ENCODE data around the gene NEK6.
"Not testable (repeated sequence)": the region's sequence is repeated elsewhere in the genome, so short reads cannot be mapped to it uniquely, and the experiment has no call there.

The NEK6 gene

DNA sequence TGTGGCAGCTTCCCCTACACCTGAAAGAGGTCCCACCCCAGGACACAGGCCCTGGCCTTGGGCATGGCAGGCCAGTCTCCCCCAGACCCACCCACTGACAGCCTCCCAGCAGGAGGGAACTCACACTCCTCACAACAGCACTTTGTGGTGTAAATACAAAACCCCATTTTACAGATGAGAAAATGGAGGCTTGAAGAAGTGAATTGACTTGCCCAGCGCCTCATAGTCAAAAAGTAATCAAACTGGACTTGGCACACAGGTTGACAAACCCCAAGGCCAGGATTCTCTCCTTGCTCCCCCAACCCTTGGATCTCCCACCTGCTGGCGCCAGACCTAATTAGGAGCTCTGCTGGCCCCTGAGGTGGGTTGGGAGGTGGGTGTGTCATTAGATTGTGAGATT, 29.2 kb upstream of the NEK6 start:
- Histone ChIP-seq H3K27me3 (peaks cover 0 to 8% of the 10 kb centered on the region in 2 donors), H3K9me3 (no peaks in the 10 kb centered on the region), H3K4me3 (no peak overlapping the region), H3K36me3 (no peaks in the 10 kb centered on the region), H3K4me1 (no peaks in the 10 kb centered on the region), H3K27ac (no peak overlapping the region)
- TF ChIP-seq, protein P1, sequence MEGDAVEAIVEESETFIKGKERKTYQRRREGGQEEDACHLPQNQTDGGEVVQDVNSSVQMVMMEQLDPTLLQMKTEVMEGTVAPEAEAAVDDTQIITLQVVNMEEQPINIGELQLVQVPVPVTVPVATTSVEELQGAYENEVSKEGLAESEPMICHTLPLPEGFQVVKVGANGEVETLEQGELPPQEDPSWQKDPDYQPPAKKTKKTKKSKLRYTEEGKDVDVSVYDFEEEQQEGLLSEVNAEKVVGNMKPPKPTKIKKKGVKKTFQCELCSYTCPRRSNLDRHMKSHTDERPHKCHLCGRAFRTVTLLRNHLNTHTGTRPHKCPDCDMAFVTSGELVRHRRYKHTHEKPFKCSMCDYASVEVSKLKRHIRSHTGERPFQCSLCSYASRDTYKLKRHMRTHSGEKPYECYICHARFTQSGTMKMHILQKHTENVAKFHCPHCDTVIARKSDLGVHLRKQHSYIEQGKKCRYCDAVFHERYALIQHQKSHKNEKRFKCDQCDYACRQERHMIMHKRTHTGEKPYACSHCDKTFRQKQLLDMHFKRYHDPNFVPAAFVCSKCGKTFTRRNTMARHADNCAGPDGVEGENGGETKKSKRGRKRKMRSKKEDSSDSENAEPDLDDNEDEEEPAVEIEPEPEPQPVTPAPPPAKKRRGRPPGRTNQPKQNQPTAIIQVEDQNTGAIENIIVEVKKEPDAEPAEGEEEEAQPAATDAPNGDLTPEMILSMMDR (IDR thresholded peaks at IDR 0.05): no peak
- no peak for DNase-seq
- intact Hi-C loops (cut with DNase I; ENCODE audit: low total_unique reads): no loop called here

DNA sequence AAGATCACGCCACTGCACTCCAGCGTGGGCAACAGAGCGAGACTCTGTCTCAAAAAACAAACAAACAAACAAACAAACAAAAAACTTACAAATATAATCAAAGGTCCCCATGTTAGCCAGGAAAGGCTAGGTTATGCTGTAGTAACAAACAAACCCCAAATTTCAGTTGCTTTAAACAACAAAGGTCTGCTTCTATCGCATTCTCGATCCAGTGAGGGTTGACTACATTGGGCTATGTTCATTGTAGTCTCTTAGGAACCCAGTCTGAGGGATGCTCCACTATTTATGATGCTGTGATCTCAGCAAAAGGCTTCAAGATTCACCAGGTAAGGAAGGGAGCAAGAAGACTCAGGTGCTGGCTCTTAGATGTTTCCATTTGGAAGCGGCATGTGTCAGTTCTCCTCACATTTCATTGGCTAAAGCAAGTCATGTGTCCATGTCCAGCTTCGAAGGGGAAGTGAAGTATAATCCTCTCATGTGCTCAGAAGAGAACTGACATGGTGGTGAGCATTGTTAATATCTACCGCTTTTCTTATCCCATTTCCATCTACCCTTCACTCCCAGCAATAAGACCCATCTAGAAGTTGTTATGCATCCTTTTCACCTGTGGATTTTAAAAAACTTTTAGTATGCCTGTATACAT, 26.5 kb upstream of the NEK6 start:
- intact Hi-C loops (cut with DNase I; ENCODE audit: low total_unique reads): no loop called here
- Histone ChIP-seq H3K9me3 (no peaks in the 10 kb centered on the region), H3K27ac (no peak overlapping the region)

DNA sequence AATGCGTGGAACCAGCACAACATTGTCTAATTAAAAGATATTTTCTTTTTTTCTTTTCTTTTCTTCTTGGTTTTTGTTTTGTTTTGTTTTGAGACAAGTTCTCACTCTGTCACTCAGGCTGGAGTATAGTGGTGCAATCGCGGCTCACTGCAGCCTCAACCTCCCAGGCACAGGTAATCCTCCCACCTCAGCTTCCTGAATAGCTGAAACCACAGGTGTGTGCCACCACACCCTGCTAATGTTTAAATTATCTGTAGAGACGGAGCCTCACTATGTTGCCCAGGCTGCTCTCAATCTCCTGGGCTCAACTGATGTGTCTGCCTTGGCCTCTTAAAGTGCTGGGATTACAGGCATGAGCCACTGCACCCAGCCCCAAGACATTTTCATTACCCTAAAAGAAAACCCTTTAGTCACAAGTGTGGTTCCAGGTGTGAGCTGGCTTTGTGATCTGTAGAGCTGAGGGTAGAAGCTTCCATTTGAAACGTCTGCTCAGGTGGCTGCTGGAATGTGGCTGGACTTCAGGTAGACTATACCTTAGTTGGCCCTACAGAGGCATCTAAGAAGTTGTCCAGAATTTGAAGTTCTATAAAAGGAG, 19.1 kb upstream of the NEK6 start:
- H3K27ac ChIP-seq: no peak overlapping the region
- no peaks in the 10 kb centered on the region for H3K9me3 ChIP-seq
- no peak overlapping the region for H3K4me3 ChIP-seq
- H3K36me3 ChIP-seq: no peaks in the 10 kb centered on the region
- TF ChIP-seq, protein P1 (IDR thresholded peaks at IDR 0.05): no peak
- peak in 1 of 2 donors; percentile 4 for DNase-seq
- H3K4me1 ChIP-seq: peaks cover 0 to 15% (median 14%) of the 10 kb centered on the region in 4 donors
- intact Hi-C loops (cut with DNase I; ENCODE audit: low total_unique reads): no loop called here
- no peaks in the 10 kb centered on the region for H3K27me3 ChIP-seq

More for the DNA sequence above, 26.5 kb upstream of the NEK6 start:
- Histone ChIP-seq H3K36me3 (no peaks in the 10 kb centered on the region), H3K4me3 (no peak overlapping the region), H3K27me3 (peaks cover 0 to 8% of the 10 kb centered on the region in 2 donors), H3K4me1 (no peaks in the 10 kb centered on the region)
- TF ChIP-seq, protein P1 (IDR thresholded peaks at IDR 0.05): no peak
- DNase-seq: peak in 1 of 2 donors; percentile 1

DNA sequence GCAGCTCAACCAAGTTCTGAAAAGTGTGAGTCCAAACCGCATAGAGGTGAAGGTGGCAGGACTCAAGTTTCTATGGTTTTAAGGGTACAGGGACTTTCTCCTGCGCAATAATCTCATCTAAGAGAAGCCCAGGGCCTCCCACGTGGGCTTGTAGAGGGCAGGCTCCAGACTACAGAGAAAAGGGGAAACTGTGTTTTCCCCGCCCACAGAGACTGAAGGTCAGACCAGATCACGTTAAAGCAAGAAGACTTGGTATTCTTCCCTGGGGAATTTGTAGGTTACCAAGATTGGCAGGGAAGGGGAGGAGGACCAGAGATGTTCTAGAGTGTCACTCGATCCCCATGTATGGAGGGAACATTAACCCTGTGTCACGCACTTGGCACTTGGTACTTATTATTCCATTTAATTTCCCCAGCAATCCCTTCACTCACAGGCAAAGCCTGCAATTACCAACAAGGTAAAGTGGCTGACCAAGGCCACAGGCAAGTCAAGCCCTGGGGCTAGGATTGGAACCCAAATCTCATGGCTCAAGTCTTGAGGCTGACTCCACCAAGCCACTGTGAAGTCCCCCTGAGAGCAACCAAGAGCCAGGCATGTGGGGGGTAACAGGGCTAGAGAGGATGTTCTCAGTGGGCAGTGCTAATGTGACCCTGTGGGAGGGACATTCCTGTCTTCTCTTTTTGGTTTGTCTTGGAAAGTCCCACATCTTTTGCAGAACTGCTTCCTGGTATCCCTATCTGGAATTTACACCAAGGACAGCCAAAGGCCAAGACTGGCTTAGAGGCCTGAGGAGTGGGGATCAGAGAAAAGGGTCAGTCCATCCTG, 18.3 kb upstream of the NEK6 start:
- H3K4me3 ChIP-seq: no peak overlapping the region
- DNase-seq: peak; percentile 62 to 63
- H3K36me3 ChIP-seq: no peaks in the 10 kb centered on the region
- H3K27me3 ChIP-seq: no peaks in the 10 kb centered on the region
- TF ChIP-seq, protein P1 (IDR thresholded peaks at IDR 0.05): no peak
- intact Hi-C loops (cut with DNase I; ENCODE audit: low total_unique reads): loop anchor here (10.0 kb wide), 1 partner anchor 105 kb away; no protein-coding TSS in a partner anchor
- peaks cover 0 to 15% (median 14%) of the 10 kb centered on the region in 4 donors for H3K4me1 ChIP-seq
- H3K9me3 ChIP-seq: no peaks in the 10 kb centered on the region
- no peak overlapping the region for H3K27ac ChIP-seq

DNA sequence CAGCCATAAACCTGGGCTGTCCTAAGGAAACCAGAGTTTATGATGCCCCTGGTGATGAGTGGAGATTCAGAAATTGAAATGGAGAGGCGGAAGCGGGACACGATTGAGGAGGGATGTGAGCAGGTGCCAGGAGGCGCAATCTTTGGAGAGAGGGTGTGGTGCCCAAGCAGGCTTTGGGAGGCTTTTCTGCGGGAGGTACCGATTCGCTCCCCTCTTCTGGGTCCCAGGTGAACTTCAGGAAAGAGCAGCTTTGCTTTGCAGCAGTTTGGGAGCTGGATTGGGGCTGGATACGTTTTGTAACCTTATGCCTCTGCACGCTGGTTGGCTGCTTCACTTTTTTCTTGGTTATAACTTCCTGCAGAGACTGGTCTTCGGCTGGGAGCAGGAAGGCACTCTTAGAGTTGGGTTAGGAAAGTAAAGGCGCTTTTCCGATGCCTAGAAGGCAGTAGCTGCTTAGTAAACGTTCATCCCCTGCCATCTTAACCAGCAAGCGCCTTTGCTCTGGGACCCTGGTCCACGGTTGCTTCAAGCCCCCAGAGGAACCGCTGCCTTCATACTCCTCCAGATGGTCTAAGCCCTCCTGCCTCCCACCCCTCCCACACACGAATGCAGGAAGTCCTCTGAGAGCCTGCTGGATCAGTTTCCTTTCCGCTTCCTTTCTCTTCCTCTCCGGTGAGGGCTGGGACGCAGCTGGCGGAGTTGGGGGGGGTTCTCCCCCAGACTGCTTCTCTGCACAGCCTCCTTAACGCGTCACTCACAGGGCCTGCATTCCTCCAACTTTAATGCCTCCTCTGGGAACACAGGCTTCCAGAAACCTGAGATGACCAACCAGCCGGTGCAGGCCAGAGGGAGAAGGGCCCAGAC, 15.2 kb upstream of the NEK6 start:
- Histone ChIP-seq H3K27ac (peak overlapping the region; percentile 32 to 52), H3K9me3 (no peaks in the 10 kb centered on the region), H3K27me3 (no peaks in the 10 kb centered on the region), H3K36me3 (no peaks in the 10 kb centered on the region), H3K4me1 (peaks cover 0 to 15% (median 14%) of the 10 kb centered on the region in 4 donors), H3K4me3 (peak overlapping the region; percentile 23 to 51)
- peak; percentile 38 to 64 for DNase-seq
- intact Hi-C loops (cut with DNase I; ENCODE audit: low total_unique reads): loop anchor here (10.0 kb wide), 1 partner anchor 108 kb away; no protein-coding TSS in a partner anchor
- TF ChIP-seq, protein P1 (IDR thresholded peaks at IDR 0.05): no peak

DNA sequence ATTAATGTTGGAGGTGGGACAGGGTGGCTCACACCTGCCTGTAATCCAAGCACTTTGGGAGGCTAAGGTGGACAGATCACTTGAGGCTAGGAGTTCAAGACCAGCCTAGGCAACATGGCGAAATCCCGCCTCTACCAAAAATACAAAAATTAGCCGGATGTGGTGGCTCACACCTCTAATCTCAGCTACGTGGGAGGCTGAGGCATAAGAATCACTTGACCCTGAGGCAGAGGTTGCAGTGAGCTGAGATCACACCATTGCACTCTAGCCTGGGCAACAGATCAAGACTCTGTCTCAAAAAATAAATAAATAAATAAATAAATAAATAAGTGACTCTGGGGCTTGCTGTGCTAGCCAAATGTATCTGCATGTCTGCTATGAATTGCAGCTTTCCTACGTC, 10.4 kb upstream of the NEK6 start:
- not testable (repeated sequence) for H3K27me3 ChIP-seq, H3K36me3 ChIP-seq, H3K4me3 ChIP-seq, H3K9me3 ChIP-seq, H3K27ac ChIP-seq
- peaks cover 0 to 12% (median 10%) of the 10 kb centered on the region in 4 donors for H3K4me1 ChIP-seq
- DNase-seq: peak in 1 of 2 donors; percentile 6
- intact Hi-C loops (cut with DNase I; ENCODE audit: low total_unique reads): loop anchor here (10.0 kb wide), 1 partner anchor 113 kb away; no protein-coding TSS in a partner anchor

All from tibial artery (tissue), 4 donors.